Stimulated activated CD8-positive, alpha-beta memory T cell treated with anti-CD3 and anti-CD28 coated beads, Interleukin-12 subunit alpha, Interleukin-12 subunit beta, amount 100 ng/mL, for 1 hour (primary cell): ENCODE measurements around the gene CNOT9.
"Not testable (repeated sequence)": the region's sequence is repeated elsewhere in the genome, so short reads cannot be mapped to it uniquely, and the experiment has no call there.

Source experiments
- DNase-seq: peaks from one replicate; pipeline ENCODE4 v3.0.0-alpha.2; 2020; ENCODE audit warnings: low read depth

Gene CNOT9, protein sequence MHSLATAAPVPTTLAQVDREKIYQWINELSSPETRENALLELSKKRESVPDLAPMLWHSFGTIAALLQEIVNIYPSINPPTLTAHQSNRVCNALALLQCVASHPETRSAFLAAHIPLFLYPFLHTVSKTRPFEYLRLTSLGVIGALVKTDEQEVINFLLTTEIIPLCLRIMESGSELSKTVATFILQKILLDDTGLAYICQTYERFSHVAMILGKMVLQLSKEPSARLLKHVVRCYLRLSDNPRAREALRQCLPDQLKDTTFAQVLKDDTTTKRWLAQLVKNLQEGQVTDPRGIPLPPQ

GRCh38 chr2:218568190-218569037 is at the start of gene CNOT9, which contains the start of gene USP37:
Gene CNOT9 (plus strand): TSS chr2:218568839. CDS start chr2:218568955, 116 bp downstream.
Gene USP37 (minus strand): TSS chr2:218568351. CDS start chr2:218558653, 9,698 bp downstream.
- DNase-seq = peak; percentile 100

DNA sequence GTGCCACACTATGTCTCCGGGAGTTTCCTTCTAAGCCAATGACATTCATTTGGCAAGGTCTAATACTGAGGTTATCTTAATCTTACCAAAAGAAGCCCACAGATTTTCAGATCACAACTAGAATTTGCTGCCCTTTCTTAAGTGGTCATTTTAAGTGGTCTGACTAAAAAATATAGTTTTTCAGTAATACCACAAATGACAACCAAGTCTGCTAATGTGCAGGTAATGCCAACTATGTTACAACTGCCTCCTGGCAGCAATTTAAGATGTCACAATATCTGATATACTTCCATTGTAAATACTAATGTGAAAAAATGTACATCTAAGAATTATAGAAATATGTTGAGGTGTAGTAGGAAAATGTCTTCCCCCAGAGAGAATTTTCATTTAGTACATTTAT is 49.8 kb upstream of the CNOT9 start:
- no peak for DNase-seq

- no peak for DNase-seq
These were observed 45.0 kb upstream of the CNOT9 start for GRCh38 chr2:218523651-218524050.

DNA sequence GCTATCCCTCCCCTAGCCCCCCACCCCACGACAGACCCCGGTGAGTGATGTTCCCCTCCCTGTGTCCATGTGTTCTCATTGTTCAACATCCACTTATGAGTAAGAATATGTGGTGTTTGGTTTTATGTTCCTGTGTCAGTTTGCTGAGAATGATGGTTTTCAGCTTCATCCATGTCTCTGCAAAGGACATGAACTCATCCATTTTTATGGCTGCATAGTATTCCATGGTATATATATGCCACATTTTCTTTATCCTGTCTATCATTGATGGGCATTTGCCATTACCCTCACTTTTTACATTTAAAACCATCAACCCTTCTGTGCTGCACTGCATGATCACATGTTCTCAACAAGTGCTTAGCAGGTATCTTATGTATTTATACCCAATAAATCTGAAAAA is 40.2 kb upstream of the CNOT9 start:
- DNase-seq = not testable (repeated sequence)

DNA sequence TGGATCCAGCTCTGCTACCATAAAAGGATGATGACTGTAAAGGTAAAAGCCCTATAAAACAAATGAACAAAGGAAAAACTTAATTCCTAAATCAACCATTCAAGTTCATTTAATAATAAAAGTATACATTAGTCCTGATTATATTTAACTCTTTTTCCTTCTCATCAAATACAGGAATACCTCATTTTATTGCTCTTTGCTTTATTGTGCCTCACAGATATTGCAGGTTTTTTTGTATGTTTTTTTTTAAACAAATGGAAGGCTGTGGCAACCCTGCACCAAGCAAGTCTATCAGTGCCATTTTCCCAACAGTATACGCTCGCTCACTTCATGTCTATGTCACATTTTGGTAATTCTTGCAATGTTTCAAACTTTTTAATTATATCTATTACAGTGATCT is 38.6 kb upstream of the CNOT9 start:
- no peak for DNase-seq

- no peak for DNase-seq
These were observed 31.7 kb upstream of the CNOT9 start for GRCh38 chr2:218536804-218537494.

DNA sequence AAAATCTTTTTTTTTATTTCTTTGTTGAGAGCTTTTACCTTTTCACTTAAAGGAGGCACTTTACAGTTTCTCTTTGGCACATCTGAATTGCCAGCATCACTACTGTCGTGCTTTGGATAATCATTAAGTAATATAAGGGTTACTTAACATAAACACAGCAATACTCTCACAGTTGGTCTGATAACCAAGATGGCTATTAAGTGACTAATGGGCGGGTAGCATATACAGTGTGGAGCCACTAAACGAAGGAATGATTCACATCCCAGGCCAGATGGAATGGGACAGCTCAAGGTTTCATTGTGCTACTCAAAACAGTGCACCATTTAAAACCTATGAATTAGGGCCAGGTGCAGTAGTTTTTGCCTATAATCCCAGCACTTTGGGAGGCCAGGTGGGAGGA is 28.6 kb upstream of the CNOT9 start:
- DNase-seq = no peak

DNA sequence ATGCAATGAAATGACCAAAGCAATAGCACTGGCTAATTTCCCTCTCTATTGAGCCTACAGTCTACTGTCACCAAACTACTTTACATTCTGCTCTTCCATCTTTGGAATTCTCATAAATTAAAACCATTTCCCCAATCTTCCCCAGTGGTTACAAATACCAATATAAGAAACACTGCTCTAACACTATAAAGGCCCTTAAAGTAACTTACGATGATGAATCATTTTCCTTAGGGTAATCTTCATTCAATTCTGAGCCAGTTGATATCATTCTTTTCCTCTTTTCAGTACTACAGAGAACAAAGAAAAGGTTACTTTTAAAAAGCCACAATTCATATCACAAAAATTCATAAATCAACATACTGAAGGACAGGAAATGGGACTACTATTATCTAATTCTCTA is 22.6 kb upstream of the CNOT9 start:
- no peak for DNase-seq

GRCh38 chr2:218547511-218547910 is 21.1 kb upstream of the CNOT9 start:
- DNase-seq = no peak

DNA sequence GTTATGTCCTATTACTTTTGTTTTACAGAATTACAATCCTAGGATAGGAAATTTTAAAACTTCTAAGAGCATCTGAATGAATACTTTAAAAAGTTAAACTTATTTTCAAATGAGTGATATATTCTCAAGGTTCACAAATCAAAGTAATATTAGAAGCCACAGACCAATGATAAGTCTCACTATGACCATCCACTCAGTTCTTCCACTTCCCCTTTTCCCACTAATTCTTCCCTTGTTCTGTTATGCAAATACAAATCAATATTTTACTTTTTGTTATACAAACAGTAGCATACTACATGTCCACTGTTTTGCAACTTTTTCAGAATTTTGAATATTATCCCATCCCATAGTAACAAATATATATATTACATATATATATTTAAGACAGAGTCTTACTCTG is 20.7 kb upstream of the CNOT9 start:
- DNase-seq = no peak

DNA sequence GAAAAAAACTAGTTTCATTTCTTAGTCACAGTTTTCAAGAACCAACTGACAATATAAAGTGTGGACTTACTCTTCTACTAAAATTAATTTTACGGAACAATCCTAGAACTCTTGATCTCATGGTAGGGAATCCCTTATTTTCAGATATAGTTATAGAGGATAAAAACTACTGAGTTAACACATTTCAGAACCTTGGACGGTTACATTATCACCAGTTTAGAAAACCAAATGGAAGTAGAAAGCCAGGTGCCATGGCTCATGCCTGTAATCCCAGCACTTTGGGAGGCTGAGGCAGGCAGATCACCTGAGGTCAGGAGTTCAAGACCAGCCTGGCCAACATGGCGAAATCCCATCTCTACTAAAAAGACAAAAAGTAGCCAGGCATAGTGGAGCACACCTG is 14.4 kb upstream of the CNOT9 start:
- not testable (repeated sequence) for DNase-seq

- no peak for DNase-seq
These were observed 13.1 kb upstream of the CNOT9 start for GRCh38 chr2:218555527-218555926.

DNA sequence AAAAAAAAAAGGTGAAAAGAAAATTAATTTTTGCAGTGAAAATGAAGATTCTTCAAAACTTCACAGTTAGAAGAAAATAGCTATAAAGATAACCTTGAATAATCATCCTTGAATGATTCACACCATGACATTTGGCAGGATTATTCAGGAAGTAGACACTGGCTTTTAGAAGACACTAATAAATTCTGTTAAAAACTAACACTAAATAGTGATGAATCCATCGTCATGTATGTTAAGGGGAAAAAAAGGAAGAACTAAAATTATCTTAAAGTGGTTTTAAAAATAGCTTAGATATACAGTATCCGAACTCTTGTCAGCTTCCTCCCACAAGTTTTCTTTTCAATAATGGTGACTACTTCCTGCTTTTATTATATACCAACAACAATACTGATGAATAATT is 10.7 kb upstream of the CNOT9 start:
- no peak for DNase-seq

DNA sequence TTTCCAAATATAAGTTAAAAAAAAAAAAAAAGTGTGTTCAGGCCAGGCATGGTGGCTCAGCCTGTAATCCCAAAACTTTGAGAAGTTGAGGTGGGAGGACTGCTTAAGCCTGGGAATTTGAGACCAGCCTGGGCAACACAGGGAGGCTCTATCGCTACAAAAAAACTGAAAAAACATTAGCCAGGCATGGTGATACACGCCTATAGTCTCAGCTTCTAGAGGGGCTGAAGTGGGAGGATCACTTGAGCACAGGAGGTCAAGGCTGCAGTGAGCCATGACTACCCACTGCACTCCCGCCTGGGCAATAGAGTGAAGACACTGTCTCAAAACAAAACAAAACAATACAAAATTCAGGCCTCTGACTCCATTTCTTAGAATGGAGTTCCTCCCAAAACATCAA is 9.7 kb upstream of the CNOT9 start:
- no peak for DNase-seq

DNA sequence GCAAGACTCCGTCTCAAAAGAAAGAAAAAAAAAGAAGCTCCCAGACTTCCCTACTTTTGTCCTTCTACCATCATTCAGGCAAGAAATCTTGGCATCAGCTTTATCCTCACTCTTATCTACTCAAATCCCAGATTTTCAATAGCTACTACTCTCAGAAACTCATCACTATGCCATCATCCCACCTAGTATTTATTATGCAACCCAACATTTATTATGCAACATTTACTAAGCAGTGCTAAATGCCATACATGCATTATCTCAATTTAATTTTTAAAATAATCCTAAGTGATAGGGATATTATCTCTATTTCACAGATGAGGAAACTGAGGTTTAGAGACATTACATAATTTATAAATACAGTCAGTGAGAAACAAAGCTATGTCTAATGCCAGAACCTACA is 4.6 kb upstream of the CNOT9 start:
- DNase-seq = no peak

DNA sequence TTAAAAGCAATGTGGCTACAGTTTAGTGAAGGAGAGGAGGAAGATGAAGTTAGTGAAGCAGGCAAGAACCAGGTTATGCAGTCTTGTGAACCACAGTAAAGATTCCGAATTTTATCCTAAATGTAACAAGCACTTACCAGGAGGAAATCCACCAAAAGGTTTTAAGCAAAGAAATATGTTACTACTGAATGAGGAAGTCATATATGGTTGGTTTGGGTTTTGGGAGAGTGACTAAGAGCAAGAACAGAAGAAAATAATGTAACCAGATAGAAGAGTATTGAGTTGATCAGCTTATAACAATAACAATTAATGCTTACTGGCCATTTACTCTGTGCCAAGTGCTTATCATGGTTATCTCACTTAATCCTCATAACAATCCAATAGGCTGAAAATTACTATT is 2.3 kb upstream of the CNOT9 start:
- DNase-seq = no peak

DNA sequence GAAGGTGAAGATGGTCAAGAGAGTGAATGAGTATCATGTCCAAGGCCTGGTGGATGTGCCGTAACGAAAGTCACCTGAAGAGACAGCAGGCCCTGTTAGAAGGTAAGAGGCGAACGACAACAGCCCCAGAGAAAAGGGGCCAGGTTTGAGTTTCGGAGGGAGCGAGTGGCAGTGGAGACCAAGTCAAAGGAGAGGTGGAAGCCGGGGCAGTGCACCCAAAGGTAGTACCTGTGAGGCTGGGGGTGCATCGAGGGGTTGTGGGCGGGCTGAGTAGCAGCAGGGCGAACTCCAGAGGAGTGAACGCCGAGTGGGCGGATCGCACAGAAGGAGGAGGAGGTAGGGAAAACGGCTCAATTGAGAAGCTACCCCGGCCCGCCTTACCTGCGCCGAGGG is 846 bp upstream of the CNOT9 start:
- DNase-seq = peak; percentile 49

DNA sequence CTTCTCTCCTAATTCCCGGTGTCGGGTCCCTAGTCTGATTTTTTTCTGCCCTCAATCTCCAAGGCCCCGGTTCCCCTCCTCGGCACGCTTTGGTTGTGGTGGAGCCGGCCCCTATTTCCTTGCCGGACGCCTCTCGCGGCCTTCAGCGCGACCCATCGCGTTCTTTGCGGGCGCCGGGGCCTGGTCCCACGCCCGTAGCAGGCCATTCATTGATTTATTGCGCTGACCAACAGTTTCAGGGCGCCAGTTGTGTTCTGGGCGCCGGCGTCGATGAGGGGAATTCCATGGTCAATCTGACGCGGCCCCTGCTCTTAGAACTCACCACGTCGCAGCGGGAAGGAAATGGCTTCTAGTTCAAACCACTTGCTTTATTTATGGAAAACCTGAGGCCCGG is 396 bp downstream of the CNOT9 start:
- DNase-seq = peak; percentile 48

GRCh38 chr2:218569661-218570500 is 1.2 kb downstream of the CNOT9 start:
- DNase-seq = no peak

- DNase-seq = no peak
These were observed 2.2 kb downstream of the CNOT9 start for GRCh38 chr2:218570850-218571249.

- no peak for DNase-seq
These were observed 8.2 kb downstream of the CNOT9 start for GRCh38 chr2:218576854-218577253.
